ENCODE data around the gene PDIA6. TPM values are rescaled to one million over a fixed set of nuclear protein-coding genes. Genes with fewer than 3 reads are reported as not detected.

PDIA6 gene
- total and polyA plus RNA-seq, 10 of the 15 experiments (the other 5 are each of a cell fraction or from before 2014, with no cell fraction given) = 148 to 526 (median 209) TPM

DNA sequence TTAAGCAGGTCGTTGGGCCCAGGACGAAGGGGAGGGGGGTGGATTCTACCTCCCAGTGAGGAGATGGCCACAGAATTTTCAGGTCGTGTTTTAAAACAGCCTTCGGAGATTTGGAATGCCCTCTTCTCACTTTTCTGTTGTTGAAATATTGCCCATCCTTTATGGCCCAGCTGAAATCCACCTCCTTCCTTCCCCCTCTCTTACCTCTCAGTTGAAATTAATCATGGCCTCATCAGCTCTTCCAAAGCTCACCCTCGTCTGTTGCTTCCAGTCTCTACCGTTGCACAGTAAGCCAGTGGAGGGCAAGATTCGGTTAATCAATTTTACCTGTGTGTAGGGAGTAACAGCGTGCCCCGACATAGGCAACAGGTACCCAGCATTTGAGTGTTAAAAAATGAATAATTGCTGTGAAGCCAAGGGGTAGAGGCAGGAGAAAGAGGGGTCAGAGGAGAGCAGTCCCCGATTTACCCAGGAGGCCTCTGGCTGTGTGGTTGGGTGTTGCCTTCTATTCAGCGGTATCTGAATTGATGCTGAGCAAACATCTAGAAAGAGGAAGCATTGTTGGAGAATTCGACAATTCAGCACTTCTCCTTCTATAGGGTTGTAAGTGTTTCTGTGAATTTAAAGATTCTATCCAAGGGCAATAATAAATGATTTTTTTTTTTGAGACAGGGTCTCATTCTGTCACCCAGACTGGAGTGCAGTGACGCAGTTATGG, 8.6 kb upstream of the PDIA6 start:
- Histone ChIP-seq H3K27ac (ENCODE audit: control insufficient read depth, insufficient read depth) (no peak overlapping the region), H3K4me1 (ENCODE audit: control insufficient read depth, insufficient read depth, low read length) (no peaks in the 10 kb centered on the region), H3K36me3 (ENCODE audit: control insufficient read depth in 2 of 2, insufficient read depth in 2 of 2, low read length in 1 of 2) (no peaks in the 10 kb centered on the region), H2AFZ (ENCODE audit: control insufficient read depth, low read depth, low read length) (no peak overlapping the region), H3K9me3 (replicated peaks; ENCODE audit: control insufficient read depth, insufficient read depth, low read length) (no peaks in the 10 kb centered on the region; the same call in 2 of the 3 replicates), H3K4me3 (no peak overlapping the region), H3K9ac (ENCODE audit: control insufficient read depth, insufficient read depth, low read length) (no peak overlapping the region), H3K27me3 (replicated peaks in 1 of 2; ENCODE audit: control insufficient read depth in 2 of 2, insufficient read depth in 2 of 2, low read length in 1 of 2) (peaks cover 0 to 3% of the 10 kb centered on the region in 2 experiments; a peak in 3 of 4 replicates), H4K20me1 (ENCODE audit: control insufficient read depth, insufficient read depth) (no peaks in the 10 kb centered on the region), H3K4me2 (ENCODE audit: control insufficient read depth, insufficient read depth) (no peak overlapping the region), H3K79me2 (ENCODE audit: control insufficient read depth, insufficient read depth, low read length) (no peaks in the 10 kb centered on the region)
- TF ChIP-seq CBX5 (IDR thresholded peaks at IDR 0.05; ENCODE audit: low read depth) (no peak), PAX8 (IDR thresholded peaks at IDR 0.05) (no peak), SMAD1 (IDR thresholded peaks at IDR 0.05; ENCODE audit: low read depth, partially characterized antibody) (no peak), MYC (IDR thresholded peaks at IDR 0.05; ENCODE audit: insufficient read depth, insufficient read length, insufficient replicate concordance, low read length, severe bottlenecking) (no peak), TCF3 (IDR thresholded peaks at IDR 0.05; ENCODE audit: borderline replicate concordance, insufficient read depth, low read depth, low read length) (no peak), CBX3 (IDR thresholded peaks at IDR 0.05; ENCODE audit: borderline replicate concordance, low read depth) (no peak)
- TF ChIP-seq, protein P1, sequence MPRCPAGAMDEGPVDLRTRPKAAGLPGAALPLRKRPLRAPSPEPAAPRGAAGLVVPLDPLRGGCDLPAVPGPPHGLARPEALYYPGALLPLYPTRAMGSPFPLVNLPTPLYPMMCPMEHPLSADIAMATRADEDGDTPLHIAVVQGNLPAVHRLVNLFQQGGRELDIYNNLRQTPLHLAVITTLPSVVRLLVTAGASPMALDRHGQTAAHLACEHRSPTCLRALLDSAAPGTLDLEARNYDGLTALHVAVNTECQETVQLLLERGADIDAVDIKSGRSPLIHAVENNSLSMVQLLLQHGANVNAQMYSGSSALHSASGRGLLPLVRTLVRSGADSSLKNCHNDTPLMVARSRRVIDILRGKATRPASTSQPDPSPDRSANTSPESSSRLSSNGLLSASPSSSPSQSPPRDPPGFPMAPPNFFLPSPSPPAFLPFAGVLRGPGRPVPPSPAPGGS (IDR thresholded peaks at IDR 0.05; ENCODE audit: borderline replicate concordance, insufficient read depth, low read depth, low read length, poor library complexity, severe bottlenecking) = no peak
- intact Hi-C loops (cut with micrococcal nuclease; ENCODE audit: unreplicated experiment) (no loop called here), in situ Hi-C loops (cut with MboI) (no loop called here)
- no peak for FAIRE-seq
- 36% methylated on average over 13 of the region's 13 CpGs for WGBS (ENCODE audit: insufficient coverage, insufficient replicate concordance, low lambda C conversion rate, missing lambda C conversion rate)
- ATAC-seq = no peak
- ChIA-PET SMC1A (ENCODE audit: uncharacterized antibody, unreplicated experiment) (interaction anchor here (0.6 kb wide), 1 partner anchor 43 kb away, joined by 3 read pairs; no protein-coding TSS in a partner anchor), RAD21 (ENCODE audit: unreplicated experiment) (no interaction called here), CTCF (interaction anchor here (1.3 to 1.4 kb wide), 2 partner anchors 11 to 78 kb away, joined by 3 to 9 read pairs; no protein-coding TSS in a partner anchor), POLR2A (no interaction called here)
- DNase-seq (ENCODE audit: low read depth, low spot score) = no peak
- no TSS peak for BruUV-seq (replicated peaks)

All from GM12878 (cell line).